ENCODE data around the gene SLCO4A1.

The SLCO4A1 gene

GRCh38 chr20:62607366-62608217 lies 34.7 kb upstream of the SLCO4A1 start:
- no peak for DNase-seq

GRCh38 chr20:62608218-62608565 lies 34.1 kb upstream of the SLCO4A1 start:
- DNase-seq, result no peak

- DNase-seq, result no peak
Observed at GRCh38 chr20:62609279-62609720, 33.0 kb upstream of the SLCO4A1 start.

- no peak for DNase-seq
Observed at GRCh38 chr20:62609811-62610757, 32.2 kb upstream of the SLCO4A1 start.

DNA sequence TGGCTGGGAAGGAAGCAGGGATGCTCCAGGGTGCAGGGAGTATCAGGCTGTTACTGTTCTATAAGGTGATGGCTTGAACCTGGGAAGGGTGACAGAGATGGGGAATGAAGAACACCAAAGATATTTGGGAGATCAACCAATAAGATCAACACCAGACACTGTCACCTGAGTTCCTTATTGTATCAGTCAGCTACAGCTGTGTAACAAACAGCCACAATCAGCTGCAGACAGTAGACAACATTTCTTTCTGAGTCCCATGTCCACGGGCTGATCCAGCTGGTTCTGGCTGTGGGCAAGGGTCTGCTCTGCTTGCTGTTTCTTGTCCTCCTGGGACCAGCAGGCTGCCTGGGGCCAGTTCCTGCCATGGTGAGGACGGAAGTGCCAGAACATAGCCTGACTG lies 31.3 kb upstream of the SLCO4A1 start:
- no peak for DNase-seq

DNA sequence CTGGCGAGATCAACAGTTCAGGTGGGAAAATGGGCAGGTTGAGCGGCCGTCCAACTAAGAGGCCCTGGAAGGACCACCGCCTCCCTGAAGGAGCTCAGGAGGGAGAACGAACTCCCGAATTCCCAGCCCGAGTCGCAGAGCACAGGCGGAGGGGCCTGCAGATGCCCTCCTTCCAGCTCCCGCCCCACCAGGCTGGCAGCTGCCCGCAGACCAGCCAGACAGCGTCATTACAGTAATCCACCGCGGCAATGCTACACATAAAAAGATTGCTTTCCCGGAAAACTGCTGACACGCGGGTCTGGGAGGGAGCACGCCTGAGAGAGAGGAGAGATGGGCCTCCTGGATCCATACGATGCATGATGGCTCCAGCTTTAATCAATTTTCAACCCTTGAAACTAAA lies 30.5 kb upstream of the SLCO4A1 start:
- no peak for DNase-seq

DNA sequence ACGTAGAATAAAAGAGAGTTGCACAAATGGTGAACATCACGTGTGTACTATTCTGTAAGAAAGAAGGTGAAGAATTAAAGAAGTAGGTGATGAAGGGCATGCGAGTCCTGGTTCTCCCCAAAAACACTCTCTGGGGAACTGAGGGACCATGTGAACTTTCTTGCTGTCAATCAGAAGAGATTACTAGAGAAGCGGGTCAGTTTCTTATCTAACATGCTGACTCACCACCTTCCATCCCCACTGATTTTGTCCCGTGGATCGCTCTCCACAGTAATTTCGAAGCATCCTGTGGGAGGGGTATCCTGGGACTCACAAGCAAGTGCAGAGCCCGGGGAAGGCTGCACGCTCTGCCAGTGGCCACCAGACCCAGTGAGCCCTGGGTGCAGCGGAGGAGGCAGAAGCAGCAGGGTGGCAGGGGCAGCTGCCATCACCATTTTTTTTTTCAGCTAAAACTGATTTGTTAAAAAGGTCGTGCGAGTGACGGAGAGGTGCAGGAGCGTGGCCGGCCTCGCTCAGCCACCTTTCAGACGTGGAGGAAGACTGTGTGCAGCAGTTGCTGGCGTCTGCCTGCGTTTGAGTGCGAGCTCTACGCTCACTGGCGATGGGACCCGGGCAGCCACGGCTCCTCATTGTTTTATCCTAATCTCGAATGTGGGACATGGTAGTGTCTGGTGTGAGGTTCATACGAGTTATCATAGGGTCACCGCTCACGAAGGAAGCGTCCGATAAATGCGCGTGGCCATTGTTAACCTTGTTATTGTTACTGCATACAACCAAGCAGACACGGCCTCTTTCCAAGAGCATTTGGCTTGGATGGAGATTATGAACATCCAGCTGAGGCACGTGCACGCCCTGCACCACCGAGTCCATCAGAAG lies 28.0 kb upstream of the SLCO4A1 start:
- DNase-seq, result no peak

- no peak for DNase-seq
Observed at GRCh38 chr20:62614961-62615680, 27.2 kb upstream of the SLCO4A1 start.

- no peak for DNase-seq
Observed at GRCh38 chr20:62615750-62616251, 26.5 kb upstream of the SLCO4A1 start.

GRCh38 chr20:62616728-62617621 lies 25.3 kb upstream of the SLCO4A1 start:
- DNase-seq, result peak; percentile 36 to 82 (median 61)

- no peak for DNase-seq
Observed at GRCh38 chr20:62617711-62618483, 24.4 kb upstream of the SLCO4A1 start.

DNA sequence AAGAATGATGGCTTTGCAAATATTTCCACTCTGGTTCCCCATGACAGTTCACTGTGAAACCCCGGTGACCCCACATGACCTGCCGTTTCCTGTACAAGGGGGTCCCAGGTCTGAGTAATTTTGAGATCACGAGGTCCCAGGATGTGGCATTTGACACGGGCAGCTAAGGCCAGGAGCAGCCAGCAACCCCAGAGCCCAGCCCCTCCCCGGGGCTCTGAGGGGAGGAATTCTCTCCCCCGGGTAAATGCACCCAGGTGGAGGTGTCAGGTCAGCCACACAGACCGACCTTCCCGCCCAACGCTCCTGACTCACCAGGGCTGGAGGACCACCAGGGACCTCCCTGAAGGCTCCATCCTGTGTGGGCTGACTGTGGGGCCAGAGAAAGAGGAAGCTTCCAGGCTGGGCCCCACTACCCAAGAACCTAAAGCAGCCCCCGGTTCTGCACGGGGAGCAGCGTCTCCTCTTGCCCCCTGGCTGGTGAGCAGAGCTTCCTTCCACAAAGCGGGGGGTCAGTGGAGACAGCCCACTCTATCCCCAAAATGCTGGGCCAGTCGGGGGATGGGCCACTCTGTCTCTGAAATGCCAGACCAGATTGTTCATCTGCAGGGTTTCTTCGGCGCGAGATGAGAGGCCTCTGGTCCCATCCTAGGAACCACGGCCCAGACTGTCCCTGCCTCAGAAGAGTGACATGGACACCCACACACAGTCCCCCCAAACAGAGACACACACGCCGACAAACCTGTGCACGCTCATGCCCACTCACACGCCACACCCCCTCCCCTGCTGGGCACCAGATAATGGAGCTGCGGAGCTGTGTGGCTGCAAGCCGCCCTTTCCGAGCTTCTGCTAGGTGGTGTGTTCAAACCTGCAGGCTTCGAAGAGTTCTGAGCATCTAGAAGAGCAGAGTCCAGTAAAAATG lies 23.4 kb upstream of the SLCO4A1 start:
- DNase-seq, result no peak

- DNase-seq, result no peak
Observed at GRCh38 chr20:62620625-62621024, 21.7 kb upstream of the SLCO4A1 start.

- no peak for DNase-seq
Observed at GRCh38 chr20:62621251-62622110, 20.8 kb upstream of the SLCO4A1 start.

DNA sequence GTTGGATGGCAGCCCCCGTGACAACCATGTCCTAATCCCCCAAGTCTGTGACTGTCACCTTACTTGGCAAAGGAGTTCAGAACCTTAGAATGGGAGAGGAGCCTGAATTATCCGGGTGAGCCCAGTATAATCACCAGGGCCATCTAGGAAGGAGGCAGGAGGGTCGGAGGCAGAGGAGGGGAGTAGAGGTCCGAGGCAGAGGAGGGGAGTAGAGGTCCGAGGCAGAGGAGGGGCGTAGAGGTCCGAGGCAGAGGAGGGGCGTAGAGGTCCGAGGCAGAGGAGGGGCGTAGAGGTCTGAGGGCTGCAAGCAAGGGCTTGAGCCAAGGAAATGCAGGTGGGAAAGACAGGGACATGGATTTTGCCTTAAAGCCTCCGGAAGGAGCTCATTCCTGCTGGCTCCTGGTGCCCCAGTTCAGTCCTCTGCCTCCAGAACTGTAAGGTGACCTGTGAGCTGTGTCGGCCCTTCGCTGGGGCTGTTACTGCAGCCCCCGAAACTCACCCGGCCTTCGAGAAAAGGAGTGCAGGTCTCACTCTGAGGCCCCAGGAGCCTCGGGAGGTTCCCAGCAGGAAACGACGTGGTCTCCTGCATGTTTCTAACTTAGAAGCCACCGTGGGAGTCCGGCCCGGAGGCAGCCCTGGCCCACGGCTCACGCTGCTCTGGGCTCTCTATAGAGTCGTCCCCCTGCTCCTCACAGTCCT lies 20.0 kb upstream of the SLCO4A1 start:
- no peak for DNase-seq

DNA sequence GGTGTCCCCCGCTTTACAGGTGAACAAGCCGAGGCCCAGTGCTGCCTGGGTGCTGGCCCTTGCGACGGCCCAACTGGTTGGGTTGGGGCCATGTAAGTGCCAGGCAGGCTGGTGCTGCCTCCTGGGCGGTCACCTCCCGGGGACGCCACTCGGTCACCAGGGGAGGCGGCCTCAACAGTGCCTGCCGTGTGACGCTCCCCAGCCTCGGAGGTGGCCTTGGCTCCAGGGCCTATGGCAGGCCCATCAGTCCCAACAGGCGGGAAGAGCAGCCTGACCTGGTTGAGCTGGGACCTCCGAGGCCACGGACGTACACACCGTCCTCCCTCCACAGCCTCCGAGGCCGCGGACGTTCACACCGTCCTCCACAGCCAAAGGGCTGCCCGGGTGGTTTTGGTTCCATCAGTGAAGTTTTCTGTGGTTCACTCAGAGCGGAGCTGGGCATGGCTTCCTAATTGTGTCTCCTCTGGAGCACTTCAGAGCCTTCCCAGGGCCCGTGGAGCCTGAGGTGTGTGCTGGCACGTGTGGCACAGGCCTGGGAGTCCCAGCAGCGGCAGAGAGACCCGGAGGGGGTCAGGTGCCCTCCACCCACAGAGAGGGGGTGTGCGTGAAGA lies 19.3 kb upstream of the SLCO4A1 start:
- DNase-seq, result no peak

Measured in NCI-H1417 (cell line).